Psoas muscle (tissue), 8 donors: ENCODE measurements around the gene CKAP2. TPM values are rescaled to one million over a fixed set of nuclear protein-coding genes. Genes with fewer than 3 reads are reported as not detected.

Experiments used
- ATAC-seq, 4 donors: fragments of 200-7000 bp; cut with Tn5 transposase; one replicate each; pipeline ENCODE4 v1.9.1; 2020; ENCODE audit warnings: moderate library complexity in 3 of 4, mild to moderate bottlenecking in 2 of 4
- DNase-seq, 2 donors: peaks; one replicate each; pipeline ENCODE4 v3.0.0-alpha.2; 2020
- H3K27ac ChIP-seq: fragments of 200-600 bp; one replicate; pipeline ENCODE4 v1.8.0; 2022
- H3K27me3 ChIP-seq, 3 donors: fragments of 200-600 bp in 1 of 3; one replicate each; pipeline versions ENCODE4 v1.6.1 to v1.8.0; 2013 to 2022; ENCODE audit warnings: low read length in 2 of 3, mild to moderate bottlenecking in 2 of 3, moderate library complexity in 1 of 3; ENCODE audit not compliant: insufficient read depth in 3 of 3
- H3K36me3 ChIP-seq, 2 donors: fragments of 200-600 bp in 1 of 2; one replicate each; pipeline versions ENCODE4 v1.6.1 to v1.8.0; 2013 to 2022; ENCODE audit warnings: low read depth in 1 of 2, mild to moderate bottlenecking in 1 of 2, moderate library complexity in 1 of 2; ENCODE audit not compliant: insufficient read depth in 1 of 2
- H3K4me1 ChIP-seq: fragments of 200-600 bp; one replicate; pipeline ENCODE4 v1.8.0; 2022
- H3K4me3 ChIP-seq: fragments of 200-600 bp; one replicate; pipeline ENCODE4 v1.8.0; 2022; ENCODE audit warnings: mild to moderate bottlenecking
- H3K9me3 ChIP-seq: fragments of 200-600 bp; one replicate; pipeline ENCODE4 v1.8.0; 2022
- CTCF ChIP-seq: fragments of 200-600 bp; IDR thresholded peaks from one replicate; pipeline ENCODE4 v1.8.0; 2022; ENCODE audit warnings: antibody characterized with exemption
- WGBS, 3 donors: extraction: QIAGEN DNeasy Blood & Tissue Kit; methylation state at CpG; one replicate each; pipeline versions ENCODE4 v1.1.6 to v1.1.7; 2013; 5-methylcytosine and 5-hydroxymethylcytosine counted together
- intact Hi-C, 2 donors: fragments of 100-400 bp; cut with DNase I; formaldehyde crosslinking; loops; one replicate each; pipeline versions ENCODE4 v1.11.0 to v1.14.2; 2022
- polyA plus RNA-seq, 3 donors: library from polyadenylated mRNA; stranded (reverse); fragments of 200-250 nt; gene quantifications; one replicate each; pipeline ENCODE4 v1.2.3, GENCODE V29; 2013
- total RNA-seq, 4 donors: library from RNA; stranded (reverse); fragmentation: NEBNext Ultra II Directional in 2 of 4; extraction: Animal tissue kit (Norgen Biotek cat#: 25700) in 2 of 4; gene quantifications; one replicate each; pipeline versions ENCODE4 v1.2.1 to v1.2.4, GENCODE V29; 2021 to 2023
- donor health status: healthy with polysubstance abuse.
- donor health status: DM: no; HTN: no; CAD: no; lungs with moderate emphysema.
- donor health status: Bipolar disorder and iron deficiency.
- donor health status: healthy.
- donor health status: DM: yes; HTN: yes; CAD: no.
- donor health status: DM: no; HTN: no; CAD: no.
- donor health status: DM: no; HTN: no; CAD: no.
- donor health status: DM: yes; HTN: yes; CAD: no.

The CKAP2 gene
- total and polyA plus RNA-seq, 7 donors, result 1.1 to 8.0 (median 3.2) TPM

DNA sequence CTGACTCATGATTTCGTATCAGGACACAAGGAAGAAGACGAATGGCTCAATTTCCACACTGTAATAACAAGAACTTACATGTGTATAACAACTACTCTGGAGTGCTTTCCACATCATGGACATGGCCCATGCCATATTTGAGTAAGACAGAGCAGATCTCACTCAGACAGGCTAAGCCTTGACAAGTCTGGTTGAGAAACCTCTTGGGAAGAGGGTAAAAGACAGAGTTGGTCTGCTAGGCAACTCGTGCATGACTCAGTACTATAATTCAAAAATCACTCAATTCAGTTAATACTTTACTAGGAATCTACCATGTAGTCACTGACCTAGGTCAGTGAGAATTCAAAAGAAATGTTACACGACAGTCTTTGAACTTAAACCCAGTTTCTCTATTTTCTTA lies 43.6 kb upstream of the CKAP2 start:
- no peaks in the 10 kb centered on the region for H3K9me3 ChIP-seq
- no peak for TF ChIP-seq CTCF
- no peaks in the 10 kb centered on the region for H3K27me3 ChIP-seq
- no peak overlapping the region for H3K4me3 ChIP-seq
- H3K4me1 ChIP-seq, result no peaks in the 10 kb centered on the region
- DNase-seq, result no peak
- 90 to 95% (median 91%) methylated on average over 4 of the region's 4 CpGs for WGBS, 3 donors
- intact Hi-C loops, result no loop called here
- peaks cover 4 to 60% of the 10 kb centered on the region in 2 donors for H3K36me3 ChIP-seq
- no peak overlapping the region for H3K27ac ChIP-seq
- ATAC-seq, result no peak

- Histone ChIP-seq H3K27me3 (no peaks in the 10 kb centered on the region), H3K4me1 (no peaks in the 10 kb centered on the region), H3K27ac (no peak overlapping the region), H3K36me3 (peaks cover 4 to 65% of the 10 kb centered on the region in 2 donors), H3K9me3 (no peaks in the 10 kb centered on the region), H3K4me3 (no peak overlapping the region)
- 95 to 100% (median 98%) methylated on average over 1 of the region's 1 CpG for WGBS, 3 donors
- intact Hi-C loops, result no loop called here
- TF ChIP-seq CTCF, result no peak
- ATAC-seq (no peak), DNase-seq (no peak)
These were observed 43.1 kb upstream of the CKAP2 start for GRCh38 chr13:52412128-52412527.

DNA sequence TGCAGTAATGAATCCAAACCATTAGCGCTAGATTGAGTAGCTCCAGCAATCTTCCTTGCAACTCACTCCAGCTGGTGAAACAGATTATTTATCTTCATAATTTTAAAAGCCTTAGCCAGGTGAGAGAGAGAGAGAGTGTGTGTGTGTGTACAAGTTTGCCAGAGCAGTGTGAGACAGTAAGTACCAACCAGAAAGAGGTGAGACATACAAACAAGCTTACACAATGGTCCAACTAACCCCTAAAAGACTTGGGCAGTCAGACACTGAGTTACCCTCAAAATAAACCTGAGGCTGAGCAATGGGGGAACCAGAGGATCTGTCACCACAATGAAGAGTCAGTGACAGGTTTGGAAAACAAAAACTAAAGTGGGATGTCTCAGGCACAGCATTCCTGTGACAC lies 41.2 kb upstream of the CKAP2 start:
- H3K27me3 ChIP-seq, result no peaks in the 10 kb centered on the region
- 99 to 100% (median 100%) methylated on average over 1 of the region's 1 CpG for WGBS, 3 donors
- DNase-seq (no peak), ATAC-seq (no peak)
- intact Hi-C loops, result no loop called here
- peaks cover 4 to 84% of the 10 kb centered on the region in 2 donors for H3K36me3 ChIP-seq
- H3K4me3 ChIP-seq, result no peak overlapping the region
- no peaks in the 10 kb centered on the region for H3K9me3 ChIP-seq
- no peak overlapping the region for H3K27ac ChIP-seq
- no peak for TF ChIP-seq CTCF
- no peaks in the 10 kb centered on the region for H3K4me1 ChIP-seq

DNA sequence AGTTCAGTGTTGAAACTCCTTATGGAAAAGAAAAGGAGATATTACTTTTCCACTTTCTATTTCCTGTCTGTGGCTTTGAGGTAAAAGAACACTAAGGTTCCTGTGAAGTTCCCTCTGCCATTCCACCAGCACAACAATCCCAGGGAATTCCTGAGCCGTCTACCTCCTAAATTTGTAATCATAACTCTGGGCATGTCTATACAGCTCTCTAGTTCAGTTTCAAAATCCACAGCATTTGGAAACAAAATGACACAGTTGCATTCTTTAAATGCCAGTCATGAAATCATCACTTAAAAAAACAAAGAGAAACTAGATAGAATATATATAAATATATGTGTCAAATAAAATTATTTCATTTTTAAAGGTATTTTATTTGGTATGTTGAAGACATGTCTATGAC lies 40.3 kb upstream of the CKAP2 start:
- Histone ChIP-seq H3K4me1 (no peaks in the 10 kb centered on the region), H3K4me3 (no peak overlapping the region), H3K9me3 (no peaks in the 10 kb centered on the region), H3K27ac (no peak overlapping the region), H3K27me3 (no peaks in the 10 kb centered on the region), H3K36me3 (peaks cover 4 to 93% of the 10 kb centered on the region in 2 donors)
- 27 to 50% (median 37%) methylated on average over 1 of the region's 1 CpG for WGBS, 3 donors
- intact Hi-C loops, result no loop called here
- DNase-seq (no peak), ATAC-seq (no peak)
- TF ChIP-seq CTCF, result no peak

GRCh38 chr13:52419080-52419479 lies 36.2 kb upstream of the CKAP2 start:
- no peaks in the 10 kb centered on the region for H3K9me3 ChIP-seq
- no peaks in the 10 kb centered on the region for H3K4me1 ChIP-seq
- no peak for DNase-seq
- H3K27me3 ChIP-seq, result no peaks in the 10 kb centered on the region
- peaks cover 3 to 100% of the 10 kb centered on the region in 2 donors for H3K36me3 ChIP-seq
- no peak overlapping the region for H3K27ac ChIP-seq
- intact Hi-C loops, result no loop called here
- H3K4me3 ChIP-seq, result no peak overlapping the region
- WGBS, 3 donors, result 12 to 17% (median 16%) methylated on average over 1 of the region's 1 CpG
- TF ChIP-seq CTCF, result no peak
- ATAC-seq, result no peak
